Kidney capillary endothelial cell (primary cell): ENCODE results near the gene COA7.

Source experiments
- DNase-seq: peaks from one replicate; pipeline ENCODE4 v3.0.0-alpha.2; 2018; ENCODE audit warnings: low spot score

The COA7 gene

DNA sequence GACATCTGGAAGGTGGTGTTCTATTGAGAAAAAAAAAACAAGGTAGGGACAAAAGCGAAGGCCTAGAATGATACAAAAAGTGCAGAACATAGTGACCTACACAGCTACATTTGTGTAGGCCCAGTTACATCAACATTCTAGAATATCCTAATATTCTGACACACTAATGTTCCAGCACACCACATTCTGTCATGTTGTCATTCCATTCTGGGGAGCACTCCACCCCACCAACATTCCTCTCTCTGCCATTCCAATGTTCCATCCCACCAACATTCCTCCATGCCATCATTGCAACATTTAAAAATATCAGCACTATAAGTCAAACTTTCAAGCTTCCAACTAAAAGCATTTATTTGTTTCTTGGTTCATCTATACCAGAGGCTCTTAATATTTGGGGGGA lies 28.5 kb downstream of the COA7 start:
- no peak for DNase-seq

DNA sequence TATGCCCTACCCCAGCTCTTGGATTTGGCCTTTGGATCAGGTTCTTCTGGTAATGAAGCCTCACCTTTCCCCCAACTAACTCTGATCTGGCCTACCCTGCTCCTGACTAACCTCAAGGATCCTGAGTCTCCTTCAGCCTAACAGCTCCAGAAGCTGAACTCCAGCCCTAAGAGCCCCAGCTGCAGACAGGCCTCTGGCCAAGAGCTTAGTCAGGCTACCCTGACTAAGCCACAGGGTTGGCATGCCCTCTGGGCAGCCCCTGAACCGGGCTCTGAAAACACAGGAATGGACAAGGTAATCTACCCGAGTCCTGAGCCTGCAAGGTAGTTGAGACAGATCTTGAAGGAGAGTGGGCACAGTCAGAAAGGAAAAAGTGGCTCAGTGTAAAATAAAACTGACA lies 29.4 kb downstream of the COA7 start:
- DNase-seq, result no peak

DNA sequence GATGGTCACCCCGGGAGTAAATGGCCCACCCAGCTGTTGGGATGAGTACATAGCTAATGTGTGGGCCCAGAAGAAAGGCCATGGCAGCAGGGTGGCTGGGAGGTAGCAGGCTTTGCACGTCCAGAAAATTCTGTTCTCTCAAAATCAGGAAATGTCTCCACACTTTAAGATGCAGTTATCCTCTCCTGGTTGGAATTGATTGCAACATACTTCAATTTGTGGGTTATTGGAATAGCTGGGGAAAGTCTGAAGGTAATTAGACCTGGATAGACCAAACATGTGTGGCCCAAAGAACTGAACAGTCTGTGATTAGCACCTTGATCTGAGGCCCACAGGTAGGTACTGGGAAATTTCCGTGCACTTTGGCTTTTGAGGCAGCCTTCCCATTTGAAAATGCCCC lies 30.2 kb downstream of the COA7 start:
- DNase-seq, result no peak

DNA sequence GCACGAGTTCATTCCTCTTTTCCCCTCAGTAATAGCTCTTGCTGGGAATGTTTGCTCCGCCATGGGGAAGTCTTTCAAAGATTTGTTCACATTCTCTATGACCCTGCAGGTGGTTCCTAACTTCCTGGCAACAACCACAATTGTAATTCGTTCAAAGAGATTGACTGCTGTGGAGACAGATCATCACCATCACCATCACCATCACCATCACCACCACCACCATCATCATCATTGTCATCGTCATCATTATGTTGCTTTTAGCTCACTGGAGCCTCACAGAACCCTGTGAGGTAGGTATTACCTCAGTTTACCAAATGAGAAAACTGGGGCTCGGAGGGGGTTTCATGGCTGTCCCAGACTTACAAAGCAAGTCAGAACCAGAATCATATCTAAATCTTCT lies 30.9 kb downstream of the COA7 start:
- no peak for DNase-seq

DNA sequence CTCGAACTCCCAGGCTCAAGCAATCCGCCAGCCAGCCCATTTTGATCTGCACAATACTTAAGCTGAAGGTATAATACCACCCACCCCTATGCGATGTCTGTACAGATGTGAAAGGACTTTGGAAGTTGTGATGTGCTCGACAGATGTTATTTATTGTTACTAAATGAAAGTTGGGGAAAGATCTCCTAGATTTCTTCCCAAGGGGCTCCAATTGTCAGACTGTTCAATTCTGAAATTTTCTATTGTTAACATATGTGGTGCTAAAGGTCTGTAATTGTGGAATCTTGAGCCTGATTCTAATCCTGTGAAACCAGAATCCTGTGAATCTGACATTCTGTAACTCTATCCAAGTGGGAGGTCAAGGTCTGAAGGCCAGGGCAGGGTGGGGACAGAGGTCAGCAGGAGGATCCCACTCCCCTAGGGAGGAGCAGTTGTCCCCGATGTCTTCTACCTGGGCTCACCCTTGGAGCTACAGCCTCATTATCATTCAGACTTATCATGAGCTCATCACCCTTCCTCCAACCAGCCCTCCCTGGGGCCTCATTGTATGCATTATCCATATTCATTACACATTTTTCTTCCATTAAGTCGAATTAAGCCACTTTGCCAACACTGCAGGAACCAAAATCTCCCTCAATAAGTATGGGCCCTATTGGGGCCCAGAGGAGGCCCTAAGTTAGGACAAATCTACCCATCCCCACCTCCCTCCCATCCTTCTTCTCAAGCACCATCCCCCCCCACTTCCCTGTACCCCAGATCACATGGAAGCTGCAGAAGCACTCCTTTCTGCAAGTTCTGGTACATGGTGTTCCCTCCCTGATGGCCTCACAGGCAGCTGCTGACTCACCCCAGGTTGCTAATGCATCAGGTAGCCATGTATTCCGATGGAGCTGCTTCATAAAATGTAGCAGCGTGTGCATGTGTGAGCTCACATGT lies 32.9 kb downstream of the COA7 start:
- DNase-seq, result no peak

DNA sequence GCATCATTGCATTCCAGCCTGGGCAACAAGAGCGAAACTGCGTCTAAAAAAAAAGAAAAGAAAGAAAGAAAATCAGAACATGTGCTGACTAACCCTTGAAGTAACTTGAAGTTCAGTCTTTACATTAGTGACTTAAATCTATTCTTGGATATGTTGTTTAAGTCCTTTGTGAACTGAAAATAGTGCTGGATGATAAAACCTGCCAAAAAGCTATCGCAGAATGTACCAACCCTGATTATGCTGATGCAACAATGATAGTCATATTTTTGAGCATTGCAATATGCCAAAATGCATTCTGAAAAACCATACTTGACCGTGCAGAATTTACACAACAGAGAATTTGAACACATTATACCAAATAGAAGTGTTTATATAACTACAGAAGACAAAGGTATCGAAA lies 34.4 kb downstream of the COA7 start:
- DNase-seq, result no peak

DNA sequence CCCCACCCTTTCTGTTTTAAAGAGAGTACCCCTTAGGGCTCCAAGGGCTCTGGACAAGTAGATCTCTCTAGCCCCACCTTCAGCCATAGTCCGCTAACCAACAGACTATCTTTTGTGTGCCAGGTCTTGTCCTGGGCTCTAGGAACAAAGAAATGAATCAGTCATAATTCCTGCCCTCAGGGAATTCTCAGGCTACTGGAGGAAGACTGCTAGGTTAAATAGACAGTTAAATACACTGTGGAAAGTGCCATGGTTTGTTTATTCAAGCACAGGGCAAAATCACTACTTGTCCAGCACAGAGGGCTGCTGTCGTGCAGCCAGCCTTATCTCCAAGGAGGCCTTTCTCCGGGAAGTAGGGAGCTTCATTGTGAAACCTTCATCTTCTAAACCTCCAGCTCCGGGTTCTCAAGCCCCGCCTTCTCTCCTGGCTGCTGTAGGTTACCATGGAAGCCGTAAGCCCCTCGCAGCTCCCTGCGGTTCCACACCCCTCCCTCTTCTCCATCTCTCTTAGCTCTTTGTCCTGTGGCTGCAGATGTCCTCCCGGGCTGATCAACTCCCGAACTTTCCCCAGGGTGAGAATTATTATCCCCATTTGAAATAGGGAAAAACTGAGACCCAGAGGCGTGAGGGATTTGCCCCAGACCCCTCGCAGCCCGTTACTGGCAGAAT lies 35.4 kb downstream of the COA7 start:
- no peak for DNase-seq

DNA sequence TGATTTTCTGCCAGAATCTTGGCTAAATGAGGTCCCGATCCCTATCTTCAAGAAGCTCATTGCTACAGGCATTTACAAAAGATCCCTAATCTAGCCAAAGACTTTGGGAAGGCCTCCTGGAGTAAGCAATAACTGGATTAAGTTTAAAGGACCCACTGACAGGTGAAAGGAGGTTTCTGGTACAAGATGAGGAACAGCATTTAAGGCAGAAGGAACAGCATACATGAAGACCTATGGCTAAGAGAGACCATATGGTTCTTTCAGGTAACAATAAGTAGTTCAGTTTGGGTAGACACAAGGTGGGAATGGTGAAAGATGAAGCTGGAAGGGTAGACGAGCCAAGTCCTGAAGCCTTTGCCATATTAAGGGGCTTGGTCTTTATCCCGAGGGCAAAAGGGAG lies 37.3 kb downstream of the COA7 start:
- no peak for DNase-seq

DNA sequence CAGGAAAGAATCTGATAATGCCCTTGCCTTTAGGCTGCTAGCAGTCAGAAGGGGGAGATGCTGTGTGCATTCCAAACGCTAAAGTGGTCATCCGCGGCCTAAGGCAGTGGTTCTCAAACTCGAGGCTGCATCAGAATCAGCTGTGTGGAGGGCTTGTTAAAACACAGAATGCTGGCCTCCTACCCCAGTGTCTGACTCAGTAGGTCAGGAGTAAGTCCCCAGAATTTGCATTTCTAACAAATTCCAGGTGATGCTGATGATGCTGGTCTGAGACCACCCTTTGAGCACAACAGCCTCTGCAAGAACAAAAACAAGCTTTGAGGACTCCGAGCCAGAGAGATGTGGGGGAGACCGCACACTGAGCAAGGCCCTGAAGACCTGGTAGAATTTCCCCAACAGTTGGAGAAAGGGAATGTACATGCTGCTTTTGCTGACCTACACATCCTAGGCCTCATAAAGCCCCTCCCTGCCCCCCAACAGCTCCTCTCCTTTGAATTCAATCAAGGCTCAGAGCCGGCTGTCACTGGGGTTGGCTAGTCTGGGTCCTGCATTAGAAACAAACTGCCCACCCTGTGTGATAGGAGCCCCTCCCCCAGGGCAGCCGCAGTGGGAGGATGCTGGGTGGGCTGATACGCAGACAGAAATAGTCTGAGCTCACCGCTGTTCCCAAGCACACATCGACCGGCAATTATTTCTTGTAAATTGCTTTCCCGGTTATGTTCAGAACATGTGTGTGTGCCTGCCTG lies 38.1 kb downstream of the COA7 start:
- no peak for DNase-seq

DNA sequence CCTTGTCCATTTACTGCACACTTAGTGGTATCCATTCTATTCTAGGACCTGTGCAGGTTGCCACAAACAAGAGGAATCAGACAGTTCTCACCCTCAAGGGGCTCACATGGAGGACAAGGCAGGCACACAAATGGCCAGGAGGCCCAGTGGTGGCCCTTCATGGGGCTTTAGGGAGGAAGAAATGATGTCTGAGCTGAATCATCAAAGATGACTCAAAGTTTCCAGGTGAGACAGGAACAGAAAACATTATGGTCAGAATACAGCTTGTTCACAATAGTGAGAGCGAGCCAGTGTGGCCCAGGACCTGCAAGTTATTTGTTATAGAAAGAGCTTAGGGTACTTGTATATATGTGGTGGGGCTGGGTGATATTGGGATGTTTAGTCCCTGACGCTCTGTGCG lies 38.8 kb downstream of the COA7 start:
- DNase-seq, result no peak

DNA sequence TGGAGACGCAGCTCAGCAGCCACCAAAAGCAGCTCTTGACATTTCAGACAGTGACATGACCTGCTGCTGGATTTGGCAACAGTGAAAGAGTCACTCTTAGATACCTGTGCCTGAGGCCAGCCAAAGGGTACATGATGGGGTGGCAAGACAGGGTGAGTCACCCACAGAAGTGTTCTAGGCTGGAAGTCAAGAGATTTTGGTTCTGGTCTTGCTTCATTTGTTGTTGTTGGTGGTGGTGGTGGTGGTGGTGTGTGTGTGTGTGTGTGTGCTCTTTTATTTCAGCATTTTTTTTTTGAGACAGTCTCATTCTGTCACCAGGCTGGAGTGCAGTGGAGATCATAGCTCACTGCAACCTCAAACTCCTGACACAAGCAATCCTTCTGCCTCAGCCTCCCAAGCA lies 39.4 kb downstream of the COA7 start:
- no peak for DNase-seq

DNA sequence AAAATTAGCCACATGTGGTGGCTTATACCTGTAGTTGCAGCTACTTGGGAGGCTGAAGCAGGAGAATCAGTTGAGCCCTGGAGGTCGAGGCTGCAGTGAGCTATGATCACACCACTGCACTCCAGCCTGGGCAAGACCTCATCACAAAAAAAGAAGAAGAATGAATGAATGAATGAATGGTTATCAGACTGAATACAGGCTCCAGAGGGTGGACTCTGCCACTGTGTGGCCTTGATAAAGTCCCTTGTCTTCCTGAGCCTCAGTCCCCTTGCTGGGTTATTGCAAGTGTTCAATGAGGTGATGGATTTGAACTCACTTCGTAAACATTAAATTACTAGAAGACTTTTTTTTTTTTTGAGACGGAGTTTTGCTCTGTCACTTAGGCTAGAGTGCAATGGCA lies 40.4 kb downstream of the COA7 start:
- no peak for DNase-seq

DNA sequence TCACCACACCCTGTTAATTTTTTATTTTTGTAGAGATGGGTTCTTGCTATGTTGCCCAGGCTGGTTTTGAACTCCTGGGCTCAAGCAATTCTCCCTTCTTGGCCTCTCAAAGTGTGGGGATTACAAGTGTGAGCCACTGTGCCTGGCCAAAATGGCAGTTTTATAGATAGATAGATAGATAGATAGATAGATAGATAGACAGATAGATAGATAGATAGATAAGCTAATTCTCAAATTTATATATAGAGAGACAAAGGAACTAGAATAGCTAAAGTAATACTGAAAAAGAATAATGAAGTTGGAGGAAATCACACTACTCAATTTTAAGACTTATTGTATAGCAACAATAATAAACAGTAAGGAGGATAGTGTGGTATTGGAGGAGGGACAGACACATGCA lies 44.1 kb downstream of the COA7 start:
- DNase-seq, result no peak

DNA sequence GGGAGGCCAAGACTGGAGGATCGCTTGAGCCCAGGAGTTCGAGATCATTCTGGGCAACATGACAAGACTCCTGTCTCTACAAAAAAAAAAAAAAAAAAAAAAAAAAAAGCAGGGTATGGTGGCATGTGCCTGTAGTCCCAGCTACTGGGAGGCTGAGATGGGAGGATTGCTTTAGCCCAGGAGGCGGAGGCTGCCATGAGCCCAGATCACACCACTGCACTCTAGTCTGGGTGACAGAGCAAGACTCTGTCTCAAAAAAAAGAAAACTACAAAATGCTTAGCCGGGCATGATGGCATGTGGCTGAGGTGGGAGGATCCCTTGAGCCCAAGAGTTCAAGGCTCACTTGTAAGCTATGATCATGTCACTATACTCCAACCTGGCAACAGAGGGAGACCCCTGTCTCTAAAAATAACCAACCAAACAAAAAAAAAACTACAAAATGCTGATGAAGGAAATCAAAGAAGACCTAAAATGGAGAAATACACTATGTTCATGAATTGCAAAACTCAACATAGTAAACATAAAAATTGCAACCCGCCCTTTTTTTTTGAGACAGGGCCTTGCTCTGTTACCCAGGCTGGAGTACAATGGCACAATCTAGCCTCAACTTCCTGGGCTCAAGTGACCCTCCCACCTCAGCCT lies 44.8 kb downstream of the COA7 start:
- DNase-seq, result no peak

DNA sequence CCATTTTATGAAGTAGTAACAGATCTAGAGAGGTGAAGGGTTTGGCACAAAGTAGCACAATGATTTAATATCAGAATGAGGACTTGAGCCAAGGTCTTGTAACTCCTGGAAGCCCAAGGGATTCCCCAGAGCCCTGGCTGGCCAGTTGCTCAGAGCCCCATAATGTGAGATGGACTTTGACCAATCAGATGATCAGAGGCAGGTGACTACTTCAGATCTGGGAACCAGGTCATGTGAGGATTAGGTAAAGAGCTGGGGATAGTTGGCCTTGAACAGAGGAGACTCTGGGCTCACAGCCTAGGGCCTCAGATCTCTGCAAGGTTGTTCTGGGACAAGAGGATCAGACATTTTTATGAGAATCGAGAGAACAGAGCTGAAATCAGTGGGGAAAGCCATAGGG lies 46.2 kb downstream of the COA7 start:
- no peak for DNase-seq

DNA sequence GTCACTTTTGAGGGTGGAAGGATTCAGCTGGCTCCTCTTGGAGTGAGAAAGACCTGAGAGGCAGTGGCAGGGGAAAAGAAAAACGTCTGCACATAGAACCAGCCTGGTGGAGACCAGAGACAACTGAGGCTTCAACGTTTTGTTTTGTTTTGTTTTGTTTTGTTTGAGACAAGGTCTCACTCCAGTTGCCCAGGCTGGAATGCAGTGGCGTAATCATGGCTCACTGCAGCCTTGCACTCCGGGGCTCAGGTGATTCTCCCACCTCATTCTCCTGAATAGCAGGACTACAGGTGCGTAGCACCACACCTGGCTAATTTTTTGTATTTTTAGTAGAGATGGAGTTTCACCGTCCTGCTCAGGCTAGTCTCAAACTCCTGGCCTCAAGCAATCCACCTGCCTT lies 52.9 kb downstream of the COA7 start:
- no peak for DNase-seq

DNA sequence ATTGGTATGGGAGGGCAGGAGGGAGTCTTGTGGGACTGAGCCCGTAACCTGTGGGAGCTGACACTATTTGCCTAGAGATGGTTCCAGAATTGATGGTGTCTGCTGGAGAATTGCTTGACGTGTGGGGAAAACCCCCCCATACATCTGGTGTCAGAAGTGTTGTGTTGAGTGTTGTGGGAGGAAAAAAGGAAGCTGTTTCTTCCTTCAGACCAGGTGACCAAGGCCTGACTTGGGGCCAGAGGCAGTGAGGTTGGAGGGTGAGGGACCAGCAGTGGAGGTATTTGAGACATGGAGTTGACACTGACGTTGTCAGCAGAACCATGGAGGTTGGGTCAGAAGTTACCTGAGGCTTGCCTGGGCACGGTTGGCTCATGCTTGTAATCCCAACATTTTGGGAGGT lies 56.8 kb downstream of the COA7 start:
- no peak for DNase-seq

DNA sequence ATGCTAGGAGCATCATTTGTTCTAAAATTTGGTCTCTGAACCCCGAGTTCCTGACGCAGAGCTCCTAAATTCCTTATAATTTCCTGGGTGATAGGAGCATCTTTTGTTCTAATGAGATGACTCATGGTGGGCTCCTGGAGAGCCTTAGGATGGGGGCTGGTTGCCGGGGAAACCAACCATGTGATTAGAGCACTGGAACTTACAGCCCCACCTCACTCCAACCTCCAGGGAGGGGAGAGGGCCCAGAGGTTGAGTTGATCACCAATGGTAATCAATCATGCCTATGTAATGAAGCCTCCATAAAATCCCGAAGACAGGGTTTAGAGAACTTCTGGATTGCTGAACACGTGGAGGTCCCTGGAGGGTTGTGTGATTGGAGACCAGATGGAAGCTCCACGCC lies 57.5 kb downstream of the COA7 start:
- no peak for DNase-seq

DNA sequence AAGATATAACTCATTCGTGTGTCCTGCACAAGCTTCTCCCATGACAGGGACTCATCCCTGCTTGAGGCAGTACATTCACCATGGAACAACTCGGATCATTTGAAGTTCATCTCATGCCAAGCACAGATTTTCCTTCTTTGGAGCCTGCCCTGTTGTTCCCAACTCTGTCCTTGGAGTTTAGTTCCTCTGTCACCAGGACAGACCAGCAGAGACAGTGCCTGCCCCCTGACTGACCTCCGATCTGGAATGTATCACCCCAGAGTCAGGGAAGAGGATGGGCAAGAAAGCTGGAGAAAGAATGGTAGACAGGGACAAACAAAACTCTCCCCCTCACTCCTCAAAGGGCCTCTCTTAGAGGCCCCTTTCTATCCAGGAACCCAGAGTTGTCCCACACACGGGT lies 60.2 kb downstream of the COA7 start:
- no peak for DNase-seq

DNA sequence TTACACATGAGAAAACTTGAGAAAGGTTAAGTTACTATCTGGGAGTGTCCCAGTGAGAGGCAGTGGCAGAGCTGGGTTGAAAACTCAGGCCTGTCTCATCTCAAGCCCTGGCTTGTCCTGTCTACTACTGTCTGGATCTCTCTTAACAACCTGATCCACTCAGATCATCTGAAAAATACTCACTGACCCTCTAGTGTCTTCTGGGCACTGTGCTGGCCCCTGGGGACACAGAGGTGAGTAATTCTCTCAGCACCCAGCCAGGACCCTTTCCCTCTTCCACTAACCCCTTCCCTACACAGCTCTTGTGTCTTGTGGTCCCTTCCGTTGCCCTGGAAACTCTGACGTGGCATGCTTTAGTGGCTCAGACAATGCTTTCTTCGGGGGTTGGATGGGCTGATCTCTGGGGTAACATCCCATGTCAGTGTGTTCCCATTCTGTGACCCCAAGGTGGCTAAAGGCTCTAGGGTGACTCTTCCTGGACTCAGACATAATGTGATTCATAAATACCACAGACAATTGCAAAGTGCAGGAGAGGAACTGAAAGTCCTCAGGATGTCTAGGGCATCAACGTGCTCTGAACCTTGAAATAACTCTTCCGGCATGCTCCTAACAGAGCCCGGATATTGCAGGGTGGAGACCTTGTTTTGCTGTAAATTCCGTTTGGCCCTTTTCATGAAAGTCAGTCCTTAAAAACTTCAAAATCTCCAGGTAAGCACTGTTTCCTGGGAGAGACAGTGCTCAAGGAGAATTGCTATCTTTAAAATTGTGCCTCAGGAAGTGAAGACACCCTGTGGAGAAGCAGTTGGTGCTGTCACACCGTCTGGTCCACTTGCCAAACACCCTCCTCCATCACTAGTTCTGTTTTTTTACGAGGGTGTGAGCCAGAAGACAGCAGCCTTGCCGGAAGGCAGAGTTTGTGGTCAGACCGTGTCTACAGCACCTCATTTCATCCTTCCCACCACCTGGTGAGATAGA lies 61.1 kb downstream of the COA7 start:
- DNase-seq, result peak; percentile 17
